ENCODE measurements around the gene SPSB1.

DNA sequence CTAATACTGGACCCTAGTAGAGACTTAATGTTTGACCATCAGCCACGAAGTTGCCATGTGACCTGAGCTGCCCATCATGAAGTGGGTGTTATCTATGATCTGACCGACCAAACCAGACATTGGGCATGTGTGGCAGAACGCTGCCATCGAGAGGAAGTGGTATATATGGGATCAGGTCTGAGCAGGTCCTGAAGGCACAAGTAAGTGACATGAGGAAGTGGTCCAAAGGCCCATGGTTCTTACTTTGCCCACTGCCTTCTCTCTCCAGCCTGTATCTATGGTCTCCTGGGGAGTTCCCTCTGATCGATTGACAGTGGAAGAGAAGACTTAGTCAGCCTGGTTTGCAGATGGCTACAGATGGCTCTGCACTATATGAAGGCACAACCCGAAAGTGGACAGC, 7.9 kb downstream of the SPSB1 start:
- TF ChIP-seq ZFP3 (CRISPR knock-in tag; IDR thresholded peaks at IDR 0.05) (no peak), ESRRG (CRISPR knock-in tag; IDR thresholded peaks at IDR 0.05) (no peak), ZC3H10 (CRISPR knock-in tag; IDR thresholded peaks at IDR 0.05) (no peak), CREB5 (CRISPR knock-in tag; IDR thresholded peaks at IDR 0.05; ENCODE audit: low read depth) (no peak), ZNF70 (CRISPR knock-in tag; IDR thresholded peaks at IDR 0.05) (no peak)
- TF ChIP-seq, protein P1, sequence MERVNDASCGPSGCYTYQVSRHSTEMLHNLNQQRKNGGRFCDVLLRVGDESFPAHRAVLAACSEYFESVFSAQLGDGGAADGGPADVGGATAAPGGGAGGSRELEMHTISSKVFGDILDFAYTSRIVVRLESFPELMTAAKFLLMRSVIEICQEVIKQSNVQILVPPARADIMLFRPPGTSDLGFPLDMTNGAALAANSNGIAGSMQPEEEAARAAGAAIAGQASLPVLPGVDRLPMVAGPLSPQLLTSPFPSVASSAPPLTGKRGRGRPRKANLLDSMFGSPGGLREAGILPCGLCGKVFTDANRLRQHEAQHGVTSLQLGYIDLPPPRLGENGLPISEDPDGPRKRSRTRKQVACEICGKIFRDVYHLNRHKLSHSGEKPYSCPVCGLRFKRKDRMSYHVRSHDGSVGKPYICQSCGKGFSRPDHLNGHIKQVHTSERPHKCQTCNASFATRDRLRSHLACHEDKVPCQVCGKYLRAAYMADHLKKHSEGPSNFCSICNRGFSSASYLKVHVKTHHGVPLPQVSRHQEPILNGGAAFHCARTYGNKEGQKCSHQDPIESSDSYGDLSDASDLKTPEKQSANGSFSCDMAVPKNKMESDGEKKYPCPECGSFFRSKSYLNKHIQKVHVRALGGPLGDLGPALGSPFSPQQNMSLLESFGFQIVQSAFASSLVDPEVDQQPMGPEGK (CRISPR knock-in tag; IDR thresholded peaks at IDR 0.05; ENCODE audit: borderline replicate concordance), result no peak
